ENCODE data around the gene PCDHA3. TPM values are rescaled to one million over a fixed set of nuclear protein-coding genes. Genes with fewer than 3 reads are reported as not detected.
"Not testable (repeated sequence)": the region's sequence is repeated elsewhere in the genome, so short reads cannot be mapped to it uniquely, and the experiment has no call there.

PCDHA3 gene
- total RNA-seq, 4 donors from 2014 or later: 0.17 to 1.9 (median 1.2) TPM

GRCh38 chr5:140780512-140780911, 20.3 kb upstream of the PCDHA3 start:
- intact Hi-C loops (cut with DNase I): no loop called here
- peaks cover 0 to 9% (median 0%) of the 10 kb centered on the region in 4 donors for H3K27me3 ChIP-seq
- 70% methylated on average over 1 of the region's 1 CpG for WGBS
- no peak overlapping the region for H3K27ac ChIP-seq (replicated peaks in 1 of 4)
- no peaks in the 10 kb centered on the region for H3K36me3 ChIP-seq
- no peak for DNase-seq (ENCODE audit: extremely low spot score)
- H3K9me3 ChIP-seq: peaks cover 0 to 74% (median 52%) of the 10 kb centered on the region in 4 donors
- TF ChIP-seq POLR2A (IDR thresholded peaks at IDR 0.05; ENCODE audit: low read depth): no peak
- TF ChIP-seq EP300 (IDR thresholded peaks at IDR 0.05): no peak
- TF ChIP-seq CTCF (IDR thresholded peaks at IDR 0.05): no peak
- TF ChIP-seq POLR2AphosphoS5 (IDR thresholded peaks at IDR 0.05): no peak
- H3K4me1 ChIP-seq: no peaks in the 10 kb centered on the region
- no peak overlapping the region for H3K4me3 ChIP-seq

- TF ChIP-seq CTCF (IDR thresholded peaks at IDR 0.05) (no peak), POLR2A (IDR thresholded peaks at IDR 0.05; ENCODE audit: low read depth) (no peak), POLR2AphosphoS5 (IDR thresholded peaks at IDR 0.05) (no peak), EP300 (IDR thresholded peaks at IDR 0.05) (no peak)
- Histone ChIP-seq H3K27ac (replicated peaks in 1 of 4) (no peak within 1 kb of the TSS), H3K4me1 (no peaks in the 10 kb centered on the region), H3K9me3 (peaks cover 0 to 71% (median 67%) of the 10 kb centered on the region in 4 donors), H3K36me3 (no peaks in the 10 kb centered on the region), H3K4me3 (no peak within 1 kb of the TSS), H3K27me3 (peaks cover 0 to 50% (median 6%) of the 10 kb centered on the region in 4 donors)
- 39% methylated on average over 28 of the region's 29 CpGs for WGBS
- DNase-seq (ENCODE audit: extremely low spot score): no peak
- intact Hi-C loops (cut with DNase I): no loop called here
These were observed 14.8 kb upstream of the PCDHA3 start, which contains the start of gene PCDHA1 for GRCh38 chr5:140785905-140786686. Gene PCDHA1 (plus strand): TSS chr5:140786140.

- intact Hi-C loops (cut with DNase I); H3K36me3 ChIP-seq; H3K4me3 ChIP-seq; DNase-seq (ENCODE audit: extremely low spot score); H3K27ac ChIP-seq (replicated peaks in 1 of 4); H3K4me1 ChIP-seq: not testable (repeated sequence)
- 66% methylated on average over 14 of the region's 44 CpGs for WGBS
- Histone ChIP-seq H3K9me3 (peaks cover 0 to 74% (median 60%) of the 10 kb centered on the region in 4 donors), H3K27me3 (peaks cover 0 to 57% (median 6%) of the 10 kb centered on the region in 4 donors)
These were observed 13.4 kb upstream of the PCDHA3 start for GRCh38 chr5:140787422-140787821.

GRCh38 chr5:140787849-140788504, 12.9 kb upstream of the PCDHA3 start:
- Histone ChIP-seq H3K27me3 (peaks cover 0 to 63% (median 6%) of the 10 kb centered on the region in 4 donors), H3K9me3 (peaks cover 0 to 74% (median 61%) of the 10 kb centered on the region in 4 donors)
- intact Hi-C loops (cut with DNase I); DNase-seq (ENCODE audit: extremely low spot score); H3K4me1 ChIP-seq; H3K27ac ChIP-seq (replicated peaks in 1 of 4); H3K36me3 ChIP-seq; H3K4me3 ChIP-seq: not testable (repeated sequence)
- 40% methylated on average over 2 of the region's 70 CpGs for WGBS

- H3K4me1 ChIP-seq: no peaks in the 10 kb centered on the region
- H3K27me3 ChIP-seq: peaks cover 0 to 80% (median 6%) of the 10 kb centered on the region in 4 donors
- peaks cover 0 to 86% (median 70%) of the 10 kb centered on the region in 4 donors for H3K9me3 ChIP-seq
- no peak overlapping the region for H3K4me3 ChIP-seq
- no peak for DNase-seq (ENCODE audit: extremely low spot score)
- TF ChIP-seq EP300 (IDR thresholded peaks at IDR 0.05) (no peak), POLR2AphosphoS5 (IDR thresholded peaks at IDR 0.05) (no peak), CTCF (IDR thresholded peaks at IDR 0.05) (no peak), POLR2A (IDR thresholded peaks at IDR 0.05; ENCODE audit: low read depth) (no peak)
- intact Hi-C loops (cut with DNase I): no loop called here
- H3K36me3 ChIP-seq: no peaks in the 10 kb centered on the region
- no peak overlapping the region for H3K27ac ChIP-seq (replicated peaks in 1 of 4)
- 37% methylated on average over 2 of the region's 2 CpGs for WGBS
These were observed 9.8 kb upstream of the PCDHA3 start for GRCh38 chr5:140791089-140791488.
